ENCODE results near the gene ADAM19. TPM values are rescaled to one million over a fixed set of nuclear protein-coding genes. Genes with fewer than 3 reads are reported as not detected.
A peak's percentile ranks its signal among the peaks of the same experiment; 100 is the strongest.

ADAM19 gene
- total RNA-seq, 1 donor from 2014 or later: 11.5 TPM

DNA sequence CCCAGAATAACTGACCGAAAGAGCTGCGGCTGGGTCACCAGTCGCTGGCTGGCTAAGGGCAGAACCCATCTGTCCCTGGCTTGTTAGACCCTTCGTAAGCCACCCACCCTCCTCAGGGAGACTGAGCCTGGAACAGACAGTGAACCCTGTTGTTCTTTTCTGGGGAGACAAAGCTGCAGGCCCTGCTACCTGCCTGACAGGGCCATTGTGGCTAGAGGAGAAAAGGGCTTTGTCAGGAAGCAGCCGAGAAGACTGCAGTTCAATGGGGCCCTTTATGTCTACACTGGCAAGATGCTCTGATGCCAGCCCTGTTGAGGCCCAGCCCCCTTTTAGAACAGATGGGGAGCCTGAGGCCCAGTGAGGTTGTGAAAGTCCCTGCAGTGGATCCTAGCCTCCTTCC lies 119.3 kb downstream of the ADAM19 start:
- Histone ChIP-seq H3K36me3 (no peaks in the 10 kb centered on the region), H3F3A (ENCODE audit: low read depth) (peaks cover 5% of the 10 kb centered on the region), H3K4me2 (peak overlapping the region; percentile 17), H3K9me3 (ENCODE audit: low read depth) (no peaks in the 10 kb centered on the region), H3K4me3 (no peak overlapping the region), H3K27ac (no peak overlapping the region), H2AFZ (replicated peaks) (no peak overlapping the region), H3K4me1 (peaks cover 7% of the 10 kb centered on the region), H4K20me1 (ENCODE audit: low read depth) (no peaks in the 10 kb centered on the region), H3K27me3 (peaks cover 43% of the 10 kb centered on the region), H3K9ac (no peak overlapping the region), H3K79me2 (ENCODE audit: low read depth) (no peaks in the 10 kb centered on the region)
- Mint-ChIP-seq H3K27ac (no peak overlapping the region), H3K9me3 (no peaks in the 10 kb centered on the region), H3K4me3 (no peak overlapping the region), H3K27me3 (ENCODE audit: insufficient read depth, low read depth) (peaks cover 24% of the 10 kb centered on the region), H3K4me1 (peaks cover 16% of the 10 kb centered on the region), H3K36me3 (peaks cover 2% of the 10 kb centered on the region)
- TF ChIP-seq EZH2 (IDR thresholded peaks at IDR 0.05) (no peak), CTCF (IDR thresholded peaks at IDR 0.05) (no peak), EZH2phosphoT487 (IDR thresholded peaks at IDR 0.05) (no peak)
- DNase-seq (ENCODE audit: low spot score): no peak

- no peak for DNase-seq (ENCODE audit: low spot score)
- peaks cover 10% of the 10 kb centered on the region for H3K4me1 Mint-ChIP-seq
Measured at GRCh38 chr5:157455057-157455456, 120.5 kb downstream of the ADAM19 start.

DNA sequence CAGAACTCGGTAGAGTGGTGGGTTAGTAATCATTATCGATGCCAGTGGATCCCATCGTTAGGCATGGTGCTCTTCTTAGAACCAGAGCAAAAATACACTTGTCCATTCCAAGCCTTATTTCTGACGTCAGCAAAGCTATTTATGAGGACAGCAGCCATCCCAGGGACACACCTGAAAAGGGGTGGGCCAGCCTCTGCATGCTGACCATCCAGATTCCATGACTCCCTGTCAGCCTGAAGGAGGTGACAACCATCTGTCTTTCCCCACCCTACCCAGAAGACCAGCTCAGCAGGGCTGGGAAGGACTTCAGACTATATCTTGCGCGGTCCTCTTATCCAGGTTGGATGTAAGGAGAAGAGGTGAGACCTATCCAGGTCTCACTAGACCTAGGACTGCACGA lies 121.3 kb downstream of the ADAM19 start:
- H3K9ac ChIP-seq: no peak overlapping the region
- no peaks in the 10 kb centered on the region for H3K36me3 ChIP-seq
- Mint-ChIP-seq H3K27me3 (ENCODE audit: insufficient read depth, low read depth) (peaks cover 11% of the 10 kb centered on the region), H3K4me1 (peaks cover 10% of the 10 kb centered on the region), H3K36me3 (no peaks in the 10 kb centered on the region), H3K9me3 (no peaks in the 10 kb centered on the region), H3K4me3 (no peak overlapping the region), H3K27ac (no peak overlapping the region)
- TF ChIP-seq CTCF (IDR thresholded peaks at IDR 0.05) (no peak), EZH2 (IDR thresholded peaks at IDR 0.05) (no peak), EZH2phosphoT487 (IDR thresholded peaks at IDR 0.05) (no peak)
- H3K27me3 ChIP-seq: peaks cover 23% of the 10 kb centered on the region
- H3K4me2 ChIP-seq: no peak overlapping the region
- no peak overlapping the region for H3K27ac ChIP-seq
- H3K4me1 ChIP-seq: peaks cover 7% of the 10 kb centered on the region
- no peaks in the 10 kb centered on the region for H3K79me2 ChIP-seq (ENCODE audit: low read depth)
- H2AFZ ChIP-seq (replicated peaks): no peak overlapping the region
- H3F3A ChIP-seq (ENCODE audit: low read depth): peaks cover 4% of the 10 kb centered on the region
- H3K9me3 ChIP-seq (ENCODE audit: low read depth): no peaks in the 10 kb centered on the region
- no peak for DNase-seq (ENCODE audit: low spot score)
- H3K4me3 ChIP-seq: no peak overlapping the region
- H4K20me1 ChIP-seq (ENCODE audit: low read depth): no peaks in the 10 kb centered on the region

More at GRCh38 chr5:157455057-157455456, 120.5 kb downstream of the ADAM19 start:
- H4K20me1 ChIP-seq (ENCODE audit: low read depth): no peaks in the 10 kb centered on the region
- Mint-ChIP-seq H3K27me3 (ENCODE audit: insufficient read depth, low read depth) (peaks cover 15% of the 10 kb centered on the region), H3K9me3 (no peaks in the 10 kb centered on the region), H3K27ac (no peak overlapping the region), H3K36me3 (no peaks in the 10 kb centered on the region), H3K4me3 (no peak overlapping the region)
- no peaks in the 10 kb centered on the region for H3K79me2 ChIP-seq (ENCODE audit: low read depth)
- H3F3A ChIP-seq (ENCODE audit: low read depth): peaks cover 5% of the 10 kb centered on the region
- H3K4me3 ChIP-seq: no peak overlapping the region
- no peak overlapping the region for H3K9ac ChIP-seq
- H3K27ac ChIP-seq: no peak overlapping the region
- no peaks in the 10 kb centered on the region for H3K36me3 ChIP-seq
- TF ChIP-seq EZH2 (IDR thresholded peaks at IDR 0.05): no peak
- no peak for TF ChIP-seq CTCF (IDR thresholded peaks at IDR 0.05)
- no peak for TF ChIP-seq EZH2phosphoT487 (IDR thresholded peaks at IDR 0.05)
- H3K27me3 ChIP-seq: peaks cover 30% of the 10 kb centered on the region
- peaks cover 7% of the 10 kb centered on the region for H3K4me1 ChIP-seq
- no peak overlapping the region for H3K4me2 ChIP-seq
- no peak overlapping the region for H2AFZ ChIP-seq (replicated peaks)
- H3K9me3 ChIP-seq (ENCODE audit: low read depth): no peaks in the 10 kb centered on the region
